ENCODE data around the gene AIG1. TPM values are rescaled to one million over a fixed set of nuclear protein-coding genes. Genes with fewer than 3 reads are reported as not detected.
"Not testable (repeated sequence)": the region's sequence is repeated elsewhere in the genome, so short reads cannot be mapped to it uniquely, and the experiment has no call there.

Gene AIG1
- total RNA-seq, 1 donor, result 70.9 TPM

- Histone ChIP-seq H3K27ac (ENCODE audit: low read depth, low read length) (no peak overlapping the region), H2AFZ (ENCODE audit: low read length) (no peak overlapping the region), H3K4me2 (ENCODE audit: insufficient read depth, low read length) (no peak overlapping the region), H3K4me1 (ENCODE audit: insufficient read depth, low read length) (peaks cover 9% of the 10 kb centered on the region), H3K36me3 (ENCODE audit: insufficient read depth, low read length) (peaks cover 6% of the 10 kb centered on the region), H3K27me3 (ENCODE audit: insufficient read depth, low read length) (no peaks in the 10 kb centered on the region), H3K4me3 (ENCODE audit: insufficient read depth, low read length) (no peak overlapping the region), H3K9me3 (ENCODE audit: low read depth, low read length) (no peaks in the 10 kb centered on the region), H4K20me1 (ENCODE audit: insufficient read depth, low read length) (no peaks in the 10 kb centered on the region), H3K79me2 (ENCODE audit: insufficient read depth, low read length) (no peaks in the 10 kb centered on the region)
- TF ChIP-seq CTCF (IDR thresholded peaks at IDR 0.05; ENCODE audit: extremely low read depth, low read depth, low read length), result no peak
- DNase-seq (ENCODE audit: insufficient read length, low spot score, missing footprints), result no peak
Measured at GRCh38 chr6:143165315-143165855, 104.7 kb downstream of the AIG1 start.

- Histone ChIP-seq H2AFZ (ENCODE audit: low read length) (no peak overlapping the region), H3K27ac (ENCODE audit: low read depth, low read length) (no peak overlapping the region), H3K9me3 (ENCODE audit: low read depth, low read length) (no peaks in the 10 kb centered on the region), H3K27me3 (ENCODE audit: insufficient read depth, low read length) (no peaks in the 10 kb centered on the region), H4K20me1 (ENCODE audit: insufficient read depth, low read length) (no peaks in the 10 kb centered on the region), H3K4me3 (ENCODE audit: insufficient read depth, low read length) (no peak overlapping the region), H3K36me3 (ENCODE audit: insufficient read depth, low read length) (peaks cover 6% of the 10 kb centered on the region), H3K4me2 (ENCODE audit: insufficient read depth, low read length) (no peak overlapping the region), H3K4me1 (ENCODE audit: insufficient read depth, low read length) (peaks cover 4% of the 10 kb centered on the region), H3K79me2 (ENCODE audit: insufficient read depth, low read length) (no peaks in the 10 kb centered on the region)
- DNase-seq (ENCODE audit: insufficient read length, low spot score, missing footprints), result no peak
- TF ChIP-seq CTCF (IDR thresholded peaks at IDR 0.05; ENCODE audit: extremely low read depth, low read depth, low read length), result no peak
Measured at GRCh38 chr6:143166247-143166695, 105.6 kb downstream of the AIG1 start.

GRCh38 chr6:143167224-143167623 lies 106.5 kb downstream of the AIG1 start:
- H4K20me1 ChIP-seq (ENCODE audit: insufficient read depth, low read length), result no peaks in the 10 kb centered on the region
- no peaks in the 10 kb centered on the region for H3K79me2 ChIP-seq (ENCODE audit: insufficient read depth, low read length)
- no peak for TF ChIP-seq CTCF (IDR thresholded peaks at IDR 0.05; ENCODE audit: extremely low read depth, low read depth, low read length)
- H3K27ac ChIP-seq (ENCODE audit: low read depth, low read length), result no peak overlapping the region
- H3K4me2 ChIP-seq (ENCODE audit: insufficient read depth, low read length), result no peak overlapping the region
- H3K36me3 ChIP-seq (ENCODE audit: insufficient read depth, low read length), result peaks cover 6% of the 10 kb centered on the region
- DNase-seq (ENCODE audit: insufficient read length, low spot score, missing footprints), result no peak
- no peak overlapping the region for H2AFZ ChIP-seq (ENCODE audit: low read length)
- no peaks in the 10 kb centered on the region for H3K27me3 ChIP-seq (ENCODE audit: insufficient read depth, low read length)
- no peak overlapping the region for H3K4me3 ChIP-seq (ENCODE audit: insufficient read depth, low read length)
- no peaks in the 10 kb centered on the region for H3K9me3 ChIP-seq (ENCODE audit: low read depth, low read length)
- peaks cover 4% of the 10 kb centered on the region for H3K4me1 ChIP-seq (ENCODE audit: insufficient read depth, low read length)

DNA sequence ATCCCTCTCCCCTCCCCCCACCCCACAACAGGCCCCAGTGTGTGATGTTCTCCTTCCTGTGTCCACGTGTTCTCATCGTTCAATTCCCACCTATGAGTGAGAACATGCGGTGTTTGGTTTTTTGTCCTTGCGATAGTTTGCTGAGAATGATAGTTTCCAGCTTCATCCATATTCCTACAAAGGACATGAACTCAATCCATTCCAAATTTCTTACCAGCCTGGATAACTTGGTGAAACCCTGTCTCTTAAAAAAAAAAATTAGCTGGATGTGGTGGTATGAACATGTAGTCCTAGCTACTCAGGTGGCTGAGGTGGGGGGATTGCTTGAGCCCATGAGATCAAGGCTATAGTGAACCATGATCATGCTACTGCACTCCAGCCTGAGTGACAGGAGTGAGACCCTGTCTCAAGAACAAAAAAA lies 107.7 kb downstream of the AIG1 start:
- not testable (repeated sequence) for H3K27me3 ChIP-seq (ENCODE audit: insufficient read depth, low read length); H4K20me1 ChIP-seq (ENCODE audit: insufficient read depth, low read length); DNase-seq (ENCODE audit: insufficient read length, low spot score, missing footprints); H3K4me2 ChIP-seq (ENCODE audit: insufficient read depth, low read length); H3K4me3 ChIP-seq (ENCODE audit: insufficient read depth, low read length); H2AFZ ChIP-seq (ENCODE audit: low read length); H3K79me2 ChIP-seq (ENCODE audit: insufficient read depth, low read length); H3K27ac ChIP-seq (ENCODE audit: low read depth, low read length); H3K4me1 ChIP-seq (ENCODE audit: insufficient read depth, low read length); H3K9me3 ChIP-seq (ENCODE audit: low read depth, low read length); H3K36me3 ChIP-seq (ENCODE audit: insufficient read depth, low read length)
